Hepatocyte (in vitro differentiated cells): ENCODE results near the gene KCNJ1. TPM values are rescaled to one million over a fixed set of nuclear protein-coding genes. Genes with fewer than 3 reads are reported as not detected.

ENCODE experiments used
- DNase-seq: peaks from one replicate; pipeline ENCODE4 v3.0.0-alpha.2; 2016; ENCODE audit warnings: low spot score
- H2AFZ ChIP-seq: fragments of 200-600 bp; sonication (generic); 2 replicates; pipeline ENCODE4 v1.6.0; 2016; ENCODE audit warnings: antibody characterized with exemption, mild to moderate bottlenecking
- H3K27ac ChIP-seq: fragments of 200-600 bp; sonication (generic); 2 replicates; pipeline ENCODE4 v1.5.1; 2016; ENCODE audit warnings: mild to moderate bottlenecking
- H3K27me3 ChIP-seq: fragments of 200-600 bp; sonication (generic); 2 replicates; pipeline ENCODE4 v1.6.1; 2016
- H3K36me3 ChIP-seq: fragments of 200-600 bp; sonication (generic); replicated peaks from 2 replicates; pipeline ENCODE4 v1.5.1; 2016; ENCODE audit warnings: low read depth; ENCODE audit not compliant: insufficient read depth
- H3K4me1 ChIP-seq: fragments of 200-600 bp; sonication (generic); 2 replicates; pipeline ENCODE4 v1.5.1; 2016; ENCODE audit warnings: mild to moderate bottlenecking, moderate library complexity; ENCODE audit not compliant: insufficient read depth
- H3K4me2 ChIP-seq: fragments of 200-600 bp; sonication (generic); 2 replicates; pipeline ENCODE4 v1.6.0; 2016
- H3K4me3 ChIP-seq: fragments of 200-600 bp; sonication (generic); 2 replicates; pipeline ENCODE4 v1.5.1; 2016; ENCODE audit warnings: mild to moderate bottlenecking
- H3K79me2 ChIP-seq: fragments of 200-600 bp; sonication (generic); 2 replicates; pipeline ENCODE4 v1.6.0; 2017; ENCODE audit warnings: mild to moderate bottlenecking
- H3K9me2 ChIP-seq: fragments of 200-600 bp; sonication (generic); replicated peaks from 2 replicates; pipeline ENCODE4 v1.6.0; 2017; ENCODE audit warnings: mild to moderate bottlenecking; ENCODE audit not compliant: insufficient read depth
- H3K9me3 ChIP-seq: fragments of 200-600 bp; sonication (generic); 2 replicates; pipeline ENCODE4 v1.5.1; 2016; ENCODE audit warnings: low read depth, mild to moderate bottlenecking
- H4K20me1 ChIP-seq: fragments of 200-600 bp; sonication (generic); 2 replicates; pipeline ENCODE4 v1.6.0; 2016; ENCODE audit warnings: mild to moderate bottlenecking; ENCODE audit not compliant: insufficient read depth, poor library complexity, severe bottlenecking
- CTCF ChIP-seq: fragments of 200-600 bp; sonication (generic); IDR thresholded peaks from 2 replicates; pipeline ENCODE4 v1.5.1; 2016; ENCODE audit warnings: antibody characterized with exemption, mild to moderate bottlenecking; ENCODE audit not compliant: poor library complexity
- EZH2 ChIP-seq: fragments of 200-600 bp; sonication (generic); IDR thresholded peaks from 2 replicates; pipeline ENCODE4 v1.6.1; 2016; ENCODE audit warnings: antibody characterized with exemption, mild to moderate bottlenecking, borderline replicate concordance
- EZH2phosphoT487 ChIP-seq: fragments of 200-600 bp; sonication (generic); IDR thresholded peaks from one replicate; pipeline ENCODE4 v1.6.1; 2018; ENCODE audit warnings: antibody characterized with exemption, mild to moderate bottlenecking, low read depth, moderate library complexity; ENCODE audit not compliant: unreplicated experiment, severe bottlenecking
- WGBS: methylation state at CpG from one replicate; pipeline ENCODE4 v1.1.6; 2016; ENCODE audit warnings: low lambda C conversion rate; ENCODE audit errors: missing lambda C conversion rate; 5-methylcytosine and 5-hydroxymethylcytosine counted together
- polyA plus RNA-seq: library from polyadenylated mRNA; unstranded; fragments of >200 nt; fragmentation: Nextera tagmentation; extraction: Ambion mirVana; gene quantifications from 2 replicates; pipeline ENCODE4 v1.2.1, GENCODE V29; 2016
- total RNA-seq: library from RNA; depleted of rRNA; stranded (reverse); fragments of >200 nt; gene quantifications from 2 replicates; pipeline ENCODE4 v1.2.3, GENCODE V29; 2014

KCNJ1 gene
- total and polyA plus RNA-seq, 2 experiments from 2014 or later = not detected

DNA sequence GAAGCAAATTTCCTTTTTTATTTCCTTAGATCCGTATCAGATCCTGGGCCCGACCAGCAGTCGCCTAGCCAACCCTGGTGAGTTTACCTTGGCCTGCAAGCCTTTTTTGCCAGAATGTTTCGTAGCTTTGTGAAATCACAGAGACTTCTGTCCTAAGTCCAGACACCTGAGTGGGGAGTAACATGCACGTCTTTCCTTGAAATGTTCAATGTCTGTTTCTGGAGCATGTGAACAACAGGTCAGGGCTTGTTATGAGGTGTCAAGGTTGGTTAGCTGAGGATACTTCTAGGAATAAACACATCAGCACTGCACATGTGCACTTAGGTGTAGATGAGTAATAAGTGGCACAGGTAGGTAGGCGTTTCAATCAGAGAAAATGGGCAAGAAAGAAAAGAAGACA is 58.0 kb downstream of the KCNJ1 start:
- Histone ChIP-seq H3K36me3 (no peaks in the 10 kb centered on the region), H3K4me2 (no peak overlapping the region), H2AFZ (no peak overlapping the region), H3K4me3 (no peak overlapping the region), H3K79me2 (no peaks in the 10 kb centered on the region), H3K27me3 (no peaks in the 10 kb centered on the region), H3K9me2 (no peaks in the 10 kb centered on the region), H3K9me3 (no peaks in the 10 kb centered on the region), H3K4me1 (no peaks in the 10 kb centered on the region), H3K27ac (no peak overlapping the region), H4K20me1 (no peaks in the 10 kb centered on the region)
- TF ChIP-seq EZH2 (no peak), CTCF (no peak), EZH2phosphoT487 (no peak)
- WGBS = 88% methylated on average over 6 of the region's 6 CpGs
- DNase-seq = no peak

DNA sequence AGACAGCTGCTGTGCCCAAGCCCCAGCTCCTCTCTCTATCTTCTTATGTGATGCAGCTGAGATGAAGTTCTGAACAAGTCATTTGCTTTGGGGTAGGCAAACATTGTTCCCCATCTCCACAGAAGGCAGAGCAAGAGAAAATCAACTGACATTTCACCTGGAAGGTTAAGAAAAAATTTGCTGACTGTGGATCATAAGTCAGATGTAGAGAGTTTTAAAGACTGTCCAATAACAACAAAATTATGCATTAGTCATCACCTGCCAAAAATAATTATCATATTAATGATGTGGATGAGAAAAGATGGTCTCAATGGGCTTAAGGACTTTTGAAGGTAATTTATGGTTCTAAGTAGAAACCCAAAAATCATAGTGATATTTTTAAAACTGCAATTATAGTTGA is 59.2 kb downstream of the KCNJ1 start:
- H3K27ac ChIP-seq = no peak overlapping the region
- H3K9me2 ChIP-seq = no peaks in the 10 kb centered on the region
- H3K4me3 ChIP-seq = no peak overlapping the region
- DNase-seq = no peak
- H3K36me3 ChIP-seq = no peaks in the 10 kb centered on the region
- TF ChIP-seq EZH2 (no peak), CTCF (no peak), EZH2phosphoT487 (no peak)
- H2AFZ ChIP-seq = no peak overlapping the region
- no peaks in the 10 kb centered on the region for H3K79me2 ChIP-seq
- H4K20me1 ChIP-seq = no peaks in the 10 kb centered on the region
- H3K27me3 ChIP-seq = no peaks in the 10 kb centered on the region
- H3K4me2 ChIP-seq = no peak overlapping the region
- H3K9me3 ChIP-seq = no peaks in the 10 kb centered on the region
- H3K4me1 ChIP-seq = peaks cover 3% of the 10 kb centered on the region

- 90% methylated on average over 8 of the region's 8 CpGs for WGBS
- no peaks in the 10 kb centered on the region for H3K79me2 ChIP-seq
- no peaks in the 10 kb centered on the region for H3K27me3 ChIP-seq
- H3K4me1 ChIP-seq = peaks cover 3% of the 10 kb centered on the region
- no peak overlapping the region for H3K4me2 ChIP-seq
- no peak for DNase-seq
- no peak overlapping the region for H3K4me3 ChIP-seq
- no peaks in the 10 kb centered on the region for H3K9me3 ChIP-seq
- H3K9me2 ChIP-seq = no peaks in the 10 kb centered on the region
- H2AFZ ChIP-seq = no peak overlapping the region
- TF ChIP-seq CTCF (no peak), EZH2phosphoT487 (no peak), EZH2 (no peak)
- H3K27ac ChIP-seq = no peak overlapping the region
- H3K36me3 ChIP-seq = no peaks in the 10 kb centered on the region
- H4K20me1 ChIP-seq = no peaks in the 10 kb centered on the region
Measured at GRCh38 chr11:128806506-128807261, 60.4 kb downstream of the KCNJ1 start.
